HG02571 (cell line): Measurements from ENCODE around the gene SRRM1.
"Not testable (repeated sequence)": the region's sequence is repeated elsewhere in the genome, so short reads cannot be mapped to it uniquely, and the experiment has no call there.

Experiments
- ATAC-seq: cut with Tn5 transposase; IDR thresholded peaks from one replicate; pipeline ENCODE4 v1.9.1; 2021; ENCODE audit warnings: mild to moderate bottlenecking, moderate library complexity; ENCODE audit not compliant: unreplicated experiment

SRRM1 gene

DNA sequence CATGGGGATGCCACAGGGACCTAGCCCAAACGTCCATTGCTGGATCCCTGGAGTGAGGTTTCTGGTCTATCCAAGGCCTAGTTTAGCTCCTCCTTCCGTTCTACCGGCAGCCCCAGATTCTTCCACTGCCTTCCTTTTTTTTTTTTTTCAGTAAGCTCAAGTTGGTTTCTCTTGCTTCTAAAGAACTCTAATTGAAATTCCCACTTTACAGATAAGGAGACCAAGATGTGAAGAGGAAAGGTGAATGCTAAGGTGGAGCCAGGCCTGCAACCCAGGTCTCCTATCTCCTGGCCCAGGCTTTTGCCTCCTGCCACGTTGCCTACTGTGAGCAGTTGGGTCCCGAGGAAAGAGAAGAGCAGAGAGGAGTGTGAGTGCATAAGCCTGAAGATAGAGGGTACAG, 70.6 kb downstream of the SRRM1 start:
- no peak for ATAC-seq

DNA sequence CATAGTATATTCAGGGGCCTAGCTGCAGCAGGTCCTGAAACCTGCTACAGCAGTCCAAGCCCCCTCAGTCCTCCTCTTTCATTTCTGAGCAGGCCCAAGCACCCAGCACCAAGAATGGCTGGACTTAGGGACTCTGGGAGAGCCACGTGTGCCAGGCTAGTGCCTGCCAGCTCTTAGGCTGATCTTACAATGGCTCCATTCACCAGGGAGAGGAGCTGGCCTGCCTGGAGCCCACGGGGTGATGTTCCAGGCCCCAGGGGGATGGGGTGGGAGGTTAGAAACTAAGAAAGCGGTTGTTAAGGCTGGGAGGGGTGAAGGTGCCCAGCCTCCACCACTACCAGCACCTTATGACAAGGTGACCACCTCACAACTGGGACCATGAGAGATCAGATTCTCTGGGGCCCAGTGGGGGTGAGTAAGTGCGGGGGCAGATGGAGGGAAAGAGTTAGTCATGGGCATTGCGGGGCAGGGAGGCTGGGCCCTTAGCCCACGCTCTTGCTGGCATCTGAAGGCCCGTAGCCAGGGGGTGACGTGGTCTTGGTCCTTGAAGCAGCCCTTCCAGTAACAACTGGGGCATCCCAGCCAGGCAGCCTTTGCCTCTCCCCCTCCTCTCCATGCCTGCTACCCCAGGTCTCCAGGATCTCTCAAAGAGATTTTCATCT, 71.9 kb downstream of the SRRM1 start:
- ATAC-seq: no peak

DNA sequence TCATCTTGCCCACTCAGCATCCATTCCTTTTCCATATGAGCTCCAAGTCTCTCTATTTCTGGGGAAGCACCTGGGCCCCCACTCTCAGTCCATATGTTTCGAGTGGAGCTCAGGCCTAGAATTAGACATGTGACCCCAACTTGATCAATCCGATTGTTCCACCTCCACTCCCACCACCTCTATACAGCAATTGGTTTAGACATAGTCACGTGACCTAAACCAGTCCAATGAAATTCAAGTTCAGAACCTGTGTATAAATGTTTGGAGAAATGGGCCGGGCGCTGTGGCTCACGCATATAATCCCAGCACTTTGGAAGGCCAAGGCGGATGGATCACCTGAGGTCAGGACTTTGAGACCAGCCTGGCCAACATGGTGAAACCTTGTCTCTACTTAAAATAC, 72.6 kb downstream of the SRRM1 start:
- no peak for ATAC-seq

DNA sequence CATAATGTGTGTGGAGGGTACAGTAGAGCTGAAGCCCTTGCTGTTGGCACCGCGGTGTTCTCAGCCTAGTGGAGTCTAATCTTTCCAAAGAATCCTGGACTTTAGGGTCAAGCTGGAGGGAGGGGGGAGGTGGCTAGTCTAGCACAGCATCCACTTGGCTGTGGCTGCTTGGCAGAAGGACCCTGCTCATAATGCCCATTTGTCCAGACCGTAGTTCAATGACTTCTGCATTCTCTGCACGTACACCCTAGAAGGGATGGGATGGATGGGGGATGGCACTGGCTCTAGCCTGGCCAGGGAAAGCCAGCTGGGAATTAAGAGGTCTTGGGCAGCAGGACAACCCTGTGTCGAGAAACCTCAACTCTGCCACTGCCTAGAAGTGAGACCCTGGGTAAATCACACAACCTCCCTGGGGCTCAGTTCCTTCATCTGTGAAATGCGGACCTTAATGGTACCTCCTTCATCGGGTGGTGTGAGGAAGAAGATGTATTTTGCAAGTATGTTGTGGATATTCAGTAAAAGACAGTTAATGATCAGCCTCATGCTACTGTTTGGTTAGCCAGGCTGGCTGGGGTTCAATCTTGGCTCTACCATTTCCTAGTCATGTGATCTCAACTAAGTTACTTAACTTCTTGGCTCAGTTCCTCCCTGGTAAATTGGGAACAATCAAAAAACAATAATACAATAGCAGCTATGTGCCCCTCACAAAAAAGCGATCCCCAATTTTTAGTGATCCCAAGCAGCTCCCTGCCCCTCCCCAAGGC, 75.0 kb downstream of the SRRM1 start:
- no peak for ATAC-seq

DNA sequence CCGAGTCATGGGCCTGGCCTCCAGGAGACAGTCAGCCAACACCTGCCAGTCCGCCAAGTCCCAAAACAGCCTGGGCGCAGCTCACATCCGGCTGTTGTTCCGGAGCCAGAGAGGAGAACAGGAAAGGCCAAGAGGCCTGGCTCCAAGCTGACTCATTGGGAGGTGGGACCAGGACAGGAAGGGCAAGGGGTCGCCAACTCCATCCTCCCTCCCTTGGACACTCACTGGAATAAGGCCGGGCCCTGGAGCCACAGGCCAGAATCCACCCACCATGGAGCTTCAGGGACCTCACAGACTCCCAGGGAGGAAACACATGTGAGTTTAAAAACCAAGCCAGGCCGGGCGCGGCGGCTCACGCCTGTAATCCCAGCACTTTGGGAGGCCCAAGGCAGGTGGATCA, 77.0 kb downstream of the SRRM1 start:
- no peak for ATAC-seq

DNA sequence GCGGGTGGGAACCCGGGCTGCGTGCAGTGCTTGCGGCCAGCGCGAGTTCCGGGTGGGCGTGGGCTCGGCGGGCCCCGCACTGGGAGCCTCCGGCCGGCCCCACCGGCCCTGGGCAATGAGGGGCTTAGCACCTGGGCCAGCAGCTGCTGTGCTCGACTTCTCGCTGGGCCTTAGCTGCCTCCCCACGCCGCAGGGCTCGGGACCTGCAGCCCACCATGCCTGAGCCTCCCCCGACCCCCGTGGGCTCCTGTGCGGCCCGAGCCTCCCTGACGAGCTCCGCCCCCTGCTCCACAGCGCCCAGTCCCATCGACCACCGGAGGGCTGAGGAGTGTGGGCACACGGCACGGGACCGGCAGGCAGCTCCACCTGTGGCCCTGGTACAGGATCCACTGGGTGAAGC, 78.4 kb downstream of the SRRM1 start:
- no peak for ATAC-seq

DNA sequence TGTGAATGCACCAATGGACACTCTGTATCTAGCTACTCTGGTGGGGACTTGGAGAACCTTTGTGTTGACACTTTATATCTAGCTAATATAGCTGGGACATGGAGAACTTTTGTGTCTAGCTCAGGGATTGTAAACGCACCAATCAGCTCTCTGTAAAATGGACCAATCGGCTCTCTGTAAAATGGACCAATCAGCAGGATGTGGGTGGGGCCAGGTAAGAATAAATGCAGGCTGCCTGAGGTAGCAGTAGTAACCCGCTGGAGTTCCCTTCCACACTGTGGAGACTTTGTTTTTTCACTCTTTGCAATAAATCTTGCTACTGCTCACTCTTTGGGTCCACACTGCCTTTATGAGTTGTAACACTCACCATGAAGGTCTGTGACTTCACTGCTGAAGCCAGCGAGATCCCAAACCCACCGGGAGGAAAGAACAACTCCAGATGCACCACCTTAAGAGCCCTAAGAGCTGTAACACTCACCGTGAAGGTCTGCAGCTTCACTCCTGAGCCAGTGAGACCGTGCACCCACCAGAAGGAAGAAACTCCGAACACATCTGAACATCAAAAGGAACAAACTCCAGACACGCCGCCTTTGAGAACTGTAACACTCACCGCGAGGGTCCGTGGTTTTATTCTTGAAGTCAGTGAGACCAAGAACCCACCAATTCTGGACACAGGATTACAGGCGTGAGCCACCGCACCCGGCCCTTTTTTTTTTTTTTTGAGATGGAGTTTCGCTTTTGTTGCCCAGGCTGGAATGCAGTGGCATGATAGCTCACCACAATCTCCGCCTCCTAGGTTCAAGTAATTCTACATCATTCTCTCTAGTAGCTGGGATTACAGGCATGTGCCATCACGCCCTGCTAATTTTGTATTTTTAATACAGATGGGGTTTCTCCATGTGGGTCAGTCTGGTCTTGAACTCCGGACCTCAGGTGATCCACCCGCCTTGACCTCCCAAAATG, 79.3 kb downstream of the SRRM1 start:
- not testable (repeated sequence) for ATAC-seq
